Measurements from ENCODE around the gene ASPHD2.

Gene ASPHD2

DNA sequence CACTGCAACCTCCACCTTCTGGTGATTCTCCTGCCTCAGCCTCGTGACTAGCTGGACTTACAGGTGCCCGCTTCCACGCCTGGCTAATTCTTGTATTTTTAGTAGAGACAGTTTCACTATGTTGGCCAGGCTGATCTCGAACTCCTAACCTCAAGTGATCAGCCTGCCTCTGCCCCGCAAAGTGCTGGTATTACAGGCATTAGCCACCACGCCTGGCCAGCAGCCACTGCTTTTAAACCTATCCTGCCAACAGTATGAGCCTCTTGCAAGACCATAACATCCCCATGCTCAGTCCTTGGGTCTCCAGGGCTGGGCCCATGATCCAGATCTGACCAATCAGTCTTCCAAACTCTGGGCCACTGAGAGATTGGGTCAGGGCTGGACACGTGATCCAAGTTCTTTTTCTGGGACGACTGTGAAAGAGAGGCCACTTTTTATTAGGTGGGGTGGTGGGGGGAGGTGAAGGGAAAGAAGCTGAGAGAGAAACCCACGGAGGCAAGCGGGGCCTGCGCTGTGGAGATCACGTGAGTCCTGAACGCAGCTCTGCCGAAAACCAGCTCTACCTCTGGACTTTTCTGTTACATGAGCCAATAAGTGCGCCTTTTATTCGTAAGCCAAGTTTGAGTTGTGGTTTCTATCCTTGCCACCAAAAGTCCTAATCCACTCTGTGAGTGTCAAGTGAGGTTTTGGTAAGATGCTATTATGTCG lies 17.9 kb downstream of the ASPHD2 start:
- Mint-ChIP-seq H3K9me3 (no peaks in the 10 kb centered on the region), H3K4me3 (no peak overlapping the region), H3K27ac (no peak overlapping the region), H3K27me3 (ENCODE audit: low read depth) (no peaks in the 10 kb centered on the region), H3K4me1 (ENCODE audit: low read depth) (no peaks in the 10 kb centered on the region), H3K36me3 (ENCODE audit: low read depth) (peaks cover 11% of the 10 kb centered on the region)
- DNase-seq (ENCODE audit: low spot score): no peak

DNA sequence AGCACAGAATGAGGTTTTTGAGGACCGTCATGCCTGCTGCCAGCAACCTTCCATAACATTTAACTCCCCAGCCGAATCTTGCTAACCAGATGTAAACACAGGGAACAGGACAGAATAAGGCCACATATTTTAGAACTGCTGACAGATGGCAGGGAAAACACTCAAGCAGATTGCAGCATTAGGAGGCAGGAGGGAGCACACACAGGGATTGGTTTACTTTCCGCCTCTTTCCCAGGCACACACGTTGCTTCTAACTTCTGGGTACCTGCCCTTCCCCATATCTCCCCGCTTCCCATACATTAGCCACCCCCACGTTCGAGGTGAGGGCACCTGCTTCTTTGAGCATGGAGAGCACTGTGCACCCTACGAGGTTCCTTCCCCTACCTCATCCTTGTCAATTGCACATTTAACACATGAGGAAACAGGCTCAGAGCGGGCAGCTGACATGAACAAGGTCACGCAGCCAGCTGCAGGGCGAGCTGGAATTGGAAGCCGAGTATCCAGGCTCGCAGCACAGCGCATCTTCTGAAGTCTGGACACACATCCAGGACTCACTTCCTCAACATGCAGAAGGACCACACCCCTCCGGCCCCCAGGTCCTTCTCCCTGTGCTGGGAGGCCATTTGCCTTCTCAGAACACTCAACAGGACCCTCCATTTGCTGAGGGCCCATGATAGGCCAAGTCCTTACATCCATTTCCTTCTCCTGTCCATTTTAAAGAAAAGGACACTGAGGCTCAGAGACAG lies 18.7 kb downstream of the ASPHD2 start:
- no peak overlapping the region for H3K4me3 Mint-ChIP-seq
- no peaks in the 10 kb centered on the region for H3K9me3 Mint-ChIP-seq
- peaks cover 9% of the 10 kb centered on the region for H3K36me3 Mint-ChIP-seq (ENCODE audit: low read depth)
- no peak for DNase-seq (ENCODE audit: low spot score)
- H3K27ac Mint-ChIP-seq: no peak overlapping the region
- no peaks in the 10 kb centered on the region for H3K4me1 Mint-ChIP-seq (ENCODE audit: low read depth)
- no peaks in the 10 kb centered on the region for H3K27me3 Mint-ChIP-seq (ENCODE audit: low read depth)

DNA sequence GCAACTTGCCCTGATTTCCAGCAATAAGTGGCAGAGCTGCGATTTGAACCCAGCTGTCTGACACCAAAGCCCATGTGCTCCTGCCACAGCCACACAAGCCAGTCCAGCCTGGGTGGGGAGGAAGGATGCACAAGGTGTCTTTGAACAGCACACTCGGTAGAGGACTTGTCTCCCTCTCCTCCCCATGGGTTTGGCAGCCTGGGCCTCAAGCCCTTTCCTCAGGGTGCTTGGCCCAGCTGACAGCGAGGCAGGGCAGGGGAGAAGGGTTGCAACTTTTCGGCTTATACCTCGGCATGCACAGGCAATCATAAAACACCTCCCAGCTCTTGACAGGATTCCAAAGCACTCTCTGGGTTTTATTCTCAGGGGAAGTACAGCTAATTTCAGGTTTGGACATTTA lies 19.3 kb downstream of the ASPHD2 start:
- H3K4me1 Mint-ChIP-seq (ENCODE audit: low read depth): no peaks in the 10 kb centered on the region
- no peaks in the 10 kb centered on the region for H3K9me3 Mint-ChIP-seq
- H3K36me3 Mint-ChIP-seq (ENCODE audit: low read depth): peaks cover 3% of the 10 kb centered on the region
- no peak for DNase-seq (ENCODE audit: low spot score)
- H3K27me3 Mint-ChIP-seq (ENCODE audit: low read depth): no peaks in the 10 kb centered on the region
- no peak overlapping the region for H3K27ac Mint-ChIP-seq
- no peak overlapping the region for H3K4me3 Mint-ChIP-seq

DNA sequence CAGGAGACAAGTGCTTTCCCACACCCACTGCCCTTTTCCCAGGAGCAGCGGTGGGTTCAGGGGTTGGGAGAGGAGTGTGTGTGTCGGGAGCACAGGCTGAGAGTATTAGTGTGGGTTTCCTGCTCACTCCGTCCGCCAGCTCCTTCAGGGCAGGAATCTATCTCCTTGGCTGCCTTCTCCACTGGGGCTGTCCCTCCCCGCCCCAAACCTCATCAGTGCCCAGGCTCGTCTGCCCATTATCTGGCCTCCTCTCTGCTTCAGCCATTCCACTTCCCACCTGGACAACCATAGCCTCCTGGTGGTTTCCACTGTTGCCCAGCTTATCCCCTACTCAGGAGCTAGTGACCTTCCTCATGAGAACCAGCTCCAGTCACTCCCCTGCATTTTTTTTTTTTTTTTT lies 19.9 kb downstream of the ASPHD2 start:
- no peak overlapping the region for H3K4me3 Mint-ChIP-seq
- peaks cover 4% of the 10 kb centered on the region for H3K36me3 Mint-ChIP-seq (ENCODE audit: low read depth)
- no peaks in the 10 kb centered on the region for H3K27me3 Mint-ChIP-seq (ENCODE audit: low read depth)
- no peak overlapping the region for H3K27ac Mint-ChIP-seq
- H3K4me1 Mint-ChIP-seq (ENCODE audit: low read depth): no peaks in the 10 kb centered on the region
- no peak for DNase-seq (ENCODE audit: low spot score)
- H3K9me3 Mint-ChIP-seq: no peaks in the 10 kb centered on the region

DNA sequence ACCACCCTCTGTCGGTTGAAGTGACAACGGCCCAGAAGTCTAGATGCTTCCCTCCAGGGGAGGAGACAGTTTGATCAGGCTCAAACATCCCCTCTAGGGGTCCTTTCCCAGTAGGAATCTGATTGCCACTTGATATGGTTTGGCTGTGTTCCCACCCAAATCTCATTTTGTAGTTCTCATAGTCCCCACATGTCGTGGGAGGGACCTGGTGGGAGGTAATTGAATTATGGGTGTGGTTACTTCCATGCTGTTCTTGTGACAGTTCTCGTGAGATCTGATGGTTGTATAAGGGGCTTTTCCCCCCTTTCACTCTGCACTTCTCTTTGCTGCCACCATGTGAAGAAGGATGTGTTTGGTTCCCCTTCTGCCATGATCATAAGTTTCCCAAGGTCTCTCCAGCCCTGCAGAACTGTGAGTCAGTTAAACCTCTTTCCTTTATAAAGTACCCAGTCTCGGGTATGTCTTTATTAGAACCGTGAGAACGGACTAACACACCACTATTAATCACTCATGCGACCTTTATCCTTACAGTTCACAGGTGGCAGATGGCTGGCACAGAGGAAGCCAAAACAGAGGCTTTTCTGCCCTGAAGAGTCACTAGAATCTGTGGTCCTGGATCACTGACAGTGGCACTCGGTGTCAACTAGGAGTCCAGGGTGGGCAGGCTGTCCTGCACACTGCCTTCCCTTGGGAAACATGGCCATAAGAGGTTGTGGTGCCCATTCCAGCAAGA lies 21.6 kb downstream of the ASPHD2 start:
- Mint-ChIP-seq H3K4me1 (ENCODE audit: low read depth) (no peaks in the 10 kb centered on the region), H3K27me3 (ENCODE audit: low read depth) (no peaks in the 10 kb centered on the region), H3K36me3 (ENCODE audit: low read depth) (peaks cover 4% of the 10 kb centered on the region), H3K9me3 (no peaks in the 10 kb centered on the region), H3K4me3 (no peak overlapping the region), H3K27ac (no peak overlapping the region)
- DNase-seq (ENCODE audit: low spot score): no peak

DNA sequence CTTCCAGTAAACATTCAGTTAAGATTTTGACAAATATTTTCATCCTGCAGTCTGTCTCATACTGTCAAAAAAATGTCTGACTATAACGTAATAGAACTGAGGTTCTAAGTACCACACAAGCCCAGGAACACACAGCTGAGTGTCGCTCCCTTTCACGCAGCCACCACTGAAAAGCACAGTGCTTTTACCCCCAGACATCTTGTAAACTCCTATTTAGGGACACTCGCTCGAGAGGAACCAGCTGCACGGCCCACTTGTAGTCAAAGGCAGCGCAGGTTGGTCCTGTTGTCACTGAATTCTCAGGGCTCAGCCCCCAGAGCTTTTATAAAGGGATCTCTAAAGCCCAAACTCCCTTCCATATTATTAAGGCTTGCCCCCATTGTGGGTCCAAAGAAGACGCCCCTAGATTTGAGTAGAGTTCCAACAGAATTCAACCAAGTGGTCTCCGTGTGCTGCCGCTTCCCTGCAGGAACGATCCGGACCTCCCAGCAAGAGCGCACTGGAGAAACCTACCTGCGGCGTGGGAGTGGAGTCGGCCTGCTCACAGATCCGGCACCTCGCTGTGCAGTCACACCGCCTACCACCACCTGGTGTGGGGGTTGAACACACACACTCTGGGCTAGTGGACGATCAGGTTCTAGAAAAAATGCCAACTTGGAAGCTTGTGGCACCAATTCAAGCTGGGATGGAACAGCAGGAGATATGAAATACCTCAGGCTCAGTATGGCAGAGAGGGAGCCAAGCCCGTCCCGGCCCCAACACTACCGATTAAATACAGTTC lies 23.4 kb downstream of the ASPHD2 start:
- no peaks in the 10 kb centered on the region for H3K27me3 Mint-ChIP-seq (ENCODE audit: low read depth)
- H3K9me3 Mint-ChIP-seq: no peaks in the 10 kb centered on the region
- H3K4me3 Mint-ChIP-seq: no peak overlapping the region
- DNase-seq (ENCODE audit: low spot score): no peak
- H3K27ac Mint-ChIP-seq: no peak overlapping the region
- peaks cover 11% of the 10 kb centered on the region for H3K36me3 Mint-ChIP-seq (ENCODE audit: low read depth)
- no peaks in the 10 kb centered on the region for H3K4me1 Mint-ChIP-seq (ENCODE audit: low read depth)

DNA sequence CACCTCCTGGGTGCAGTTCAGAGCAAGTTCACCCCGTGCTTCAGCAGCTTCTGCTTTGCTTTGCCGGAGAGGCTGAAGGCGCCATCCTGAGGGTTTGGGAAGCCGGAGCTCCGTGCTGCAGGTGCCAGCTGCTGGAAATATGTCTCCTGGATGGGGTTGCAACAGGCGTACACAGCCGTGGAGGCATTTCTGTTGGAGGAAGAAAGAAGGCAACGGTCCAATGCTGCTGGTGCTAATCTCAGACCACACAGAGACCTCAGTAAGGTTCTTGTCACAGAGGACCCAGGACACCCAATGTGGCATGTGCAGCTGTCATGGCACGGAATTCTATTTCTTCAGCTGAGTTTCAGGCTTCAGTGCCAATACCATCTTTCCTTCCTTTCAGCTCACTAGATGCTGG lies 24.2 kb downstream of the ASPHD2 start:
- DNase-seq (ENCODE audit: low spot score): no peak
- Mint-ChIP-seq H3K4me1 (ENCODE audit: low read depth) (no peaks in the 10 kb centered on the region), H3K27me3 (ENCODE audit: low read depth) (no peaks in the 10 kb centered on the region), H3K9me3 (no peaks in the 10 kb centered on the region), H3K4me3 (no peak overlapping the region), H3K27ac (no peak overlapping the region), H3K36me3 (ENCODE audit: low read depth) (peaks cover 15% of the 10 kb centered on the region)

DNA sequence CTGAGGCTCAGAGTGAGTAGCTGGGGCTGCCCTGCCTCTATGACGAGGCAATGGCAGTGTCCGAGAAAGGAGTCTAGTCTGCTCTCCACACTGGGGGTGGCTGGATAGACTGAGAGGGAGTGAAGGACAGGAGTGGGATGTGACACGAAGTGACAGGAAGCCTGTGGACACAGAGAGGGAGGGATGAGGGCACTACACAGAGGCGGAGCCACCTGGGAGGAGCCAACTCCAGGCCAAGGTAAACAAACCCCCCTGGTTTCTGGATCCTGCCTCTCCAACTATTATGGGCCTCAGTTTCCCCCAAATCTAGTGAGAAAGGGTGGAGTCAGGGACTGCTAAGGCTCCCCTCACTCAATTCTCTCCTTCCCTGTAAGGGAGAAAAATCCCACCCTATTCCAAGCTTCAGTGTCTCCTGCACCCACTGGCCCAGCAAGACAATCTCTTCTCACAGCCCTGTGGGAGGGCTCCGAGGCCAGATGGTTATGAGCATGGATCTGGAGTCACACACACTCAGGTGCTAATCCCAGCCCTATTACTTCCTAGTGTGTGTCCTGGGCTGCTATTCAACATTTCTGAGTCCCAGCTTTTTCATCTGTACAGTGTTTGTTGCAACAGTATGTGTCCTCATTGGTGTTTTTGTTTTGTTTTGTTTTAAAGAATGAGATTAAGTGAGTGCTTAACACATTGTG lies 24.9 kb downstream of the ASPHD2 start:
- Mint-ChIP-seq H3K4me3 (no peak overlapping the region), H3K27ac (peak overlapping the region; percentile 27), H3K4me1 (ENCODE audit: low read depth) (no peaks in the 10 kb centered on the region), H3K27me3 (ENCODE audit: low read depth) (no peaks in the 10 kb centered on the region), H3K9me3 (no peaks in the 10 kb centered on the region), H3K36me3 (ENCODE audit: low read depth) (peaks cover 17% of the 10 kb centered on the region)
- no peak for DNase-seq (ENCODE audit: low spot score)

DNA sequence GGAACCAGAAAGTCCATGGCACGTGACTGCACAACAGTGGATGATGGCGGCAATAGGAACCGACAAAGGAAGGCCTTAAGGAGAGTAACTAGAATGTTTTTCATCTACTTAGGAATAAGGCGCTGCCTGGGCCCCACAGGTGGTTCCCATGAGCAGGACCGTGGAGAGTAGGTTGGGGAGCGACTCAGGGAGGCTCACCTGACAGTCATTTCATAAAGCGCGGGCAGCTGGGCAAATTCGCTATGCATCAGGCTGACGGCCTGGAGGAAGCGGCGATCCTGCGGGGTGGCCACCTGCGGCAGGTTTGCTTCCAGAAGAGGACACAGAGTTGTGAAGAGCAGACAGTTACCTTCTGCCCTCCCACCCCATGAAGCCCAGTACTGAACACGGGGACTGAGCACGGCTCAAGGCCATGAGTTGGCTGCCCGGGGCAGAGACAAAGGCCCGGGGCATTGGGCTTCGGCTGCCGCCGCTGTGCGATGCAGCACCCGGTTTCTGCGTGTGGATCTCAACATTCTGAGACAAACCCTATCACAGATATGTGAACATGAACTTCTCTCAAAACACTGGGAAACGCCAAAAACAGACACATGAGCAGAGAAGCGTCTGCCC lies 28.7 kb downstream of the ASPHD2 start:
- Mint-ChIP-seq H3K36me3 (ENCODE audit: low read depth) (peaks cover 18% of the 10 kb centered on the region), H3K27me3 (ENCODE audit: low read depth) (no peaks in the 10 kb centered on the region), H3K9me3 (no peaks in the 10 kb centered on the region), H3K4me1 (ENCODE audit: low read depth) (no peaks in the 10 kb centered on the region), H3K4me3 (no peak overlapping the region), H3K27ac (no peak overlapping the region)
- no peak for DNase-seq (ENCODE audit: low spot score)

DNA sequence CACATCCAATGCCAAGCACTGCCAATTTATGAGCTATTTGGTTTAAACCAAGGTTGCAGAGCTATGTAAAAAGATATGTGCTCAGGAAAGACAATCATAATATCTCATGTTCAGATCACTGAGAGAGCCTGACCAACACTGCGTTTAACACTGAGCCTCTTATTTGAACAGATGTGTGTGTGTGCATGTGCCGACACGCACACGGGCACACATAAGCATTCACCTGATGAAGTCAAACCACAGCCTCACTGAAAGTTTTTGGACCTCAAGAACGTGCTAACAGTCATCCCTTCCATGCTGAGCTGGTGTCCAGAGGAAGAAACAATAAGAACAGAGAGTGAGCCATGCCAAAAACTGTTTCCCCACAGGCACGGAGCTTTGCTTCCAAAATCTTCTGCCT lies 31.1 kb downstream of the ASPHD2 start:
- DNase-seq (ENCODE audit: low spot score): no peak
- no peaks in the 10 kb centered on the region for H3K4me1 Mint-ChIP-seq (ENCODE audit: low read depth)
- H3K9me3 Mint-ChIP-seq: no peaks in the 10 kb centered on the region
- no peak overlapping the region for H3K4me3 Mint-ChIP-seq
- H3K27ac Mint-ChIP-seq: no peak overlapping the region
- no peaks in the 10 kb centered on the region for H3K27me3 Mint-ChIP-seq (ENCODE audit: low read depth)
- peaks cover 26% of the 10 kb centered on the region for H3K36me3 Mint-ChIP-seq (ENCODE audit: low read depth)

DNA sequence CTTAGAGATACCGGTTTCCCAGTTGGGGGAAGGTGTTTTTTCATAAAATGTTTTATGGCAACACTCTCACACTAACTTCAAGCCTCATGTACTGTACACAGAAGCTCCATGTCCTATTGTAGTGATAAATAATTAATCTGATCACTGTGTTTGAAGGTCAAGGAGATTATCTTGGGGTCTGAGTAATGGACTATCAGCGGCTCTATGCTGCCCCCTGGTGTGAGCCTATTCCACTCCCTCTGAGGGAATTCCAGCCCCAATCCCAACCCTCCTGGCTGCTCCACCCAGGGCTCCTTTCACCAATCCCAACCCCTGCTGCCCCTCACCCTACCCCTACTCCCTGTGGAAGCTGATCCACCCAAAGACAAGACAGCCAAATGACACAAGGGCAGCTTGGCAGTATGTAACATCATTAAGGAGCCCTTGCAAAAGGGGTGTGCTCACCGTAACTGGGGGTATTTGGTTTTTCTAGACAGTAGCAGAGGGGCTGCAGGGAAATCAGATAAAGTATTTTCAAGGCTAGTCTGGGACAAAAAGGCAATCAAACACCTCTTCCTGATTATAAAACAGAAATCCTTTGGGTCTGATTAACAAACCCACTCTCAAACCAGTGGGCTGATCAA lies 32.2 kb downstream of the ASPHD2 start:
- no peak for DNase-seq (ENCODE audit: low spot score)
- Mint-ChIP-seq H3K27ac (no peak overlapping the region), H3K9me3 (no peaks in the 10 kb centered on the region), H3K36me3 (ENCODE audit: low read depth) (peaks cover 23% of the 10 kb centered on the region), H3K4me1 (ENCODE audit: low read depth) (no peaks in the 10 kb centered on the region), H3K4me3 (no peak overlapping the region), H3K27me3 (ENCODE audit: low read depth) (no peaks in the 10 kb centered on the region)

DNA sequence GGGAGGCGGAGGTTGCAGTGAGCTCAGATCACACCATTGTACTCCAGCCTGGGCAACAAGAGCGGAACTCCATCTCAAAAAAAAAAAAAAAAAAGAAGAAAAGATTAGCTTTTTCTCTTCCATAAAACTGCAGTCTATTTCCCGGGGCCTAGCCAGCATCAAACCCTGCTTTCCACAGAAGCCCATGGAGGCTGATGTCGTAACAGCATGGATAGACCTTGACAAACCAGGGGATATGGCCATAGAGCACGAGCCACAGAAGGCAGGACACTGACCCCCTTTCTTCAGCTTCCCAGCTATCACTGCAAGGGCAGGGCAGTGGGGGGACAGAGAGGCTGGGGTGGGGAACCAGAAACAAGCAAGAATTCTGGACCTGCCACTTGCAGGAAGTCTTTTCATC lies 33.0 kb downstream of the ASPHD2 start:
- DNase-seq (ENCODE audit: low spot score): no peak
- no peak overlapping the region for H3K27ac Mint-ChIP-seq
- no peak overlapping the region for H3K4me3 Mint-ChIP-seq
- no peaks in the 10 kb centered on the region for H3K27me3 Mint-ChIP-seq (ENCODE audit: low read depth)
- H3K36me3 Mint-ChIP-seq (ENCODE audit: low read depth): peaks cover 27% of the 10 kb centered on the region
- H3K9me3 Mint-ChIP-seq: no peaks in the 10 kb centered on the region
- no peaks in the 10 kb centered on the region for H3K4me1 Mint-ChIP-seq (ENCODE audit: low read depth)

DNA sequence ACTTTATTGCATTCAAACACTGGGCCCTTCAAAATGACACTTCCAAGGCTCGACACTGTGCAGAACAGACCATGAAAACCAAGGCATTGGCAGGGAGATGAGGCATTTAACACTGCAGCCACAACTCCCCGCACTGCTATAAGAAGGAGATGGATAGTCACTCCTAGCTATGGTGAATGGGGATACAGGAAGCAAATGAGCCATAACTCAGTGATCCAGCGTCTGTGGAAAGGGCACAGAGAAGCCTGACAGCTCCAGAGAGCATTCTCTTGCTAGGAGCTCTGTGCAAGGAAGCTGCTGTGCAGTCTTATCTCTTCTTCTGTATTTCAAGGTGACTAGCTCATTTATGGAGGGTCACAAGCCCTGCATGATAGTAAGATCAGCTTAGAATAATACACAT lies 33.6 kb downstream of the ASPHD2 start:
- DNase-seq (ENCODE audit: low spot score): no peak
- Mint-ChIP-seq H3K36me3 (ENCODE audit: low read depth) (peaks cover 25% of the 10 kb centered on the region), H3K4me3 (no peak overlapping the region), H3K27me3 (ENCODE audit: low read depth) (no peaks in the 10 kb centered on the region), H3K4me1 (ENCODE audit: low read depth) (no peaks in the 10 kb centered on the region), H3K9me3 (no peaks in the 10 kb centered on the region), H3K27ac (no peak overlapping the region)

Data from T-helper 2 cell treated with Interferon-gamma antibody and Interleukin-4, amounts not matched to agents 5 μg/mL and 100 μg/mL, for 36 hours (primary cell).